PC-9 (cell line): ENCODE data around the gene SLC25A29.

Experiments used
- CTCF ChIP-seq: fragments of 200-600 bp; sonication (generic); conservative IDR thresholded peaks from 2 replicates; pipeline ENCODE4 v1.6.1; 2017; ENCODE audit warnings: mixed run types, antibody characterized with exemption, mild to moderate bottlenecking, moderate library complexity
- EZH2 ChIP-seq: fragments of 200-600 bp; sonication (generic); IDR thresholded peaks from 2 replicates; pipeline ENCODE4 v1.8.0; 2017; ENCODE audit warnings: antibody characterized with exemption, low read depth

- peak; percentile 37; the same call in 1 of the 2 replicates for TF ChIP-seq CTCF
- TF ChIP-seq EZH2: no peak
These were observed 34.9 kb downstream of the SLC25A29 start for GRCh38 chr14:100271247-100271939.
